NCI-H524 treated with DMSO at 0.1 percent for 48 hours (cell line): ENCODE data around the gene CEP68.

Experiments used
- DNase-seq: peaks from one replicate; lab custom pipeline; 2025; lab: John Stamatoyannopoulos, UW

Gene CEP68

DNA sequence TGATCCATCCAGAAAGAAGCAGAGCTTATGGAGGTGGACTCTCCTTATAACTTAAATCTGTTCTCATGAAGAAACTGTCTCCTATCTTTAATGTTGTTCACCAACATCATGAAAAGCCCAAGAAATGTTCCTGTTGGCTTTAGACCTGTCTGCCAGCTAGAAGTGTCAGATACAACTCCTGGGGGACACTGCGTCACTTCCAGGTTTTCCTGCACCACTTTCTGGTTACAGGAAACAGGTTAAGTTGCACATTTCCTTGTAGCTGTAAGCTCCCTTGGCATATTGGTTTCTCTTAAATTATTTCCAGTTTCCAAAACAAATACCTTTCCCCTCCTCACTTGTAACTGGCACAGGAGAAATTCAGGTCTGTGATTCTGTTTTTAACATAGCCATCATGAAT is 2.9 kb downstream of the CEP68 start:
- no peak for DNase-seq

DNA sequence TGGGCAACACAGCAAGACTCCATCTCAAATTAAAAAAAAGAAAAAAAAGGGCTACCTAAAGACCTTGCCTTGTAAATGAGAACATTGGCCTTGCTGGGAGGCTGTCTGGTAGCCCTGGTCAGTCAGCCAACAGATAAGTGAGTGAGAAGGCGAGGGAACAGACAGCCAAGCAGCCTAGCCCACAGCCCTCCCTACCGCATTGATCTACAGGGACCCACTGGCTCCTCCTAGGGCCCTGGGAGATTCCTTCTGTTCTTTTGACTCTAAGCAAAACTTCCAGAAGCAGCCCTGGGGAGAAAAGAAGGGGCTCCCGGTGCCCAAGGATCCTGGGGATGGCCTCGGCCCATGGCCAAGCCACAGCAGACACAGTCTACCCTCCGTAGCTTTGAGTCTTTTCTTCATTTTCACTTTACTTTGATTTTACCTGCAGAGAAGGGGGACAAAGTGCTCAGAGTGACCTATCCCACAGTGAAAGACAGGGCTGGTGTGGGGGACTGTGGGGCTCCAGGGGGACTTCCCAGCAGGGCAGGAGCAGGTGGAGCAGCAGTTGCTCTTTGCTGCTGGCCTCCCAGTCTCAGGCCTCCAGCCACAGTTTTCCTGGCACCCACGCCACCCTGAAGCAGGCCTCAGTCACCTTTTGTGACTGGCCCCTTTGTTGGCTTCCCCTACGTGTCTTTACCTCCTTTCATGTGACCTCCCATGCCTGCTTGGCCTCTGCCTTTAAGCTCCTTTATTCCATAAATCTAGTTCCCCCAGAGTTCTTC is 5.1 kb downstream of the CEP68 start:
- no peak for DNase-seq

DNA sequence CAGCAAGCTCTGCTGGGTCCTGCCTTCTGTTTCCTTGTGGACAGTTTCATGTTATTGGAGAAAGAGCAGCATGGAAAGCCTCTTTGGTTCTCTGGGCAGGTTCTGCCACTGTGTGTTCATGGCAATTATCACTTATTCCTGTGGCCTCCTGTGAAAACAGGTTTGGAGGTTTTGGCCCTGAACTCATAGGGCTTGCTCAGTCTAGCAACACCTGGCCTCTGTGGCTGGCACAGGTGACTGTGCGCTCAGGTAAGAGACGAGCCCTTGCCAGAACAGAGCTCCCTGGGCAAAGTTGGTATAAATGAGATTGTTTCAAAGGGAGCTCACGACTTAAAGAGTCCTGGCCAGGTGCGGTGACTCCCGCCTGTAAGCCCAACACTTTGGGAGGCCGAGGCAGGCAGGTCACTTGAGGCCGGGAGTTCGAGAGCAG is 5.7 kb downstream of the CEP68 start:
- no peak for DNase-seq

DNA sequence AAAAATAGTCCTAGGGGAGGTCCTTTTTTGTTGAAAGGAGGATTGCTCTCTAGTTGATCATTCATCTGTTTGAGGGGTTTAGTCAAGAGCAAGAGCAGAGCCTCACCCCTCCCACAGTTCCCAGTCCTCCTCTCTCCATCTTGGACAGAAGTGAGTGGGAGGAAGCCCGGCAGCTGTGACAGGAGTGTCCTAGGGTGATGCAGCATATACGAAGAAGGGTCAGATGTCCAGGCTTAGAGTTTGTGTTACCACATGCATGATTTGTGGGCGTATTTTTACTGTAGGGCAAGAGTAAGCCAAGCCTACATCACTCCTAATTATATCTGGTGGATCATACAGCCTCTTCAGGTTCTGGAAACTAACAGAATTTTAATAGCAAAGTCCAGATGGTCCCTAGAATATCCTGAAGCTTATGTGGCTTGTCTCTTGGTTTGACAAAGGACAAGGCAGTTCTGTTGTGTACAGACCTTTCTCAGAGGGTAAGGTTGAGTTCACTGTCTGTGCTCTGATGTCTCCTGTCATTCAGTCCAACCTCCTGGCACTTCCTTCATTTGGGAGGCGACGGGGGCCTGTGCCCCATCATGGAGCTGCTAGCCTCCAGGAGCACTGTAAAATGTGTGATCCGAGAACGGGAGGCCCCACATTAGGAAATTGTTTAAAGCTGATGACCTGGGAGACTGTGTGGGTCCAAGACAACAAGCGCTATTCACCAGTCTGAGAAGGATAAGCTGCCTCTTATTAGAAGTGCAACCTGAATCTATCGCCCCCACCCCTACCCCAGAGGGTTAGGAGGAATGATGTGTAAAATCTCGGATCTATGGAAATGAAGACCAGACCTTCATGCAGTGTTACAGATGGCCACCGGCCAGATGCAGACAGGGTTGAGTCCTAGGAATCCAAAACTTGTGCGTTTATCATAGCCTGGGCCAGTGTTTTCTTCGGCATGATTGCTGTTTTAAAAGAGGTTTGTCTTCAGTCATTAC is 6.9 kb downstream of the CEP68 start:
- DNase-seq = no peak

DNA sequence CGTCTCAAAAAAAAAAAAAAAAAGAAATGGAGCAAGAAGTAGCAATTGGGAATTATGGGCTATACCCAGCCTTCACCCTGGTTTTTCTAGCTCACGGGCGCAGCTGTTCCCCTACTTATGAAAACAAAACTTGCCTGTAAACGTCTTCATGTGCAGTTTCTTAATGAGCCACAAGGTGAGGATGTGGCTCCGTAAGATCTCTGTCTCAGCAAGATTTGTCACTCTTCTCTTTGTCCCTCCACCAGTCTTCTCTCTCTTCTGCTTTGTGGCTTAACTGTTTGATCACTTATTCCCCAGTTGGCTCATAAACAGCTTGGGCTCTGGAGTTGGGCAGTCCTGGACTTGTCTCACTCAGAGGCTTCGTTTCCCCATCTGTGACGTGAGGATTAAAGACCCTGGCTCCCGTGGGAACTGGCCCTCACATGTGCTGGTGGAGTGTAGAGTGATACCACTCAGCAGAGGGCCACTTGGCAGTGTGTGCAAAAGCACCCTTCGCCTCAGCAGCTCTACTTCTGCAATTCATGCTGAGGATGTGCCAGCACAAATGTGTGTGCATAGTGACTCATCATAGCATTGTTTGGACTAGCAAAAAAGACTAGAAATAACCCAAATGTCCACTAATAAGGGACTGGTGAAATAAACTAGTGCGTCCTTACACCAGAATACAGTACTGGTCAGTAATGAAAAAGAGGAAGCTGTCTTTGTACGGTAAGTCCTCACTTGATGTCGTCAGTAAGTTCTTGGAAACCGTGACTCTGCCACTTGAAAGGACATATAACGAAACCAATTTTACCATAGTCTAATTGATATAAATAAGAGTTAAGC is 8.7 kb downstream of the CEP68 start:
- peak; percentile 91 for DNase-seq

DNA sequence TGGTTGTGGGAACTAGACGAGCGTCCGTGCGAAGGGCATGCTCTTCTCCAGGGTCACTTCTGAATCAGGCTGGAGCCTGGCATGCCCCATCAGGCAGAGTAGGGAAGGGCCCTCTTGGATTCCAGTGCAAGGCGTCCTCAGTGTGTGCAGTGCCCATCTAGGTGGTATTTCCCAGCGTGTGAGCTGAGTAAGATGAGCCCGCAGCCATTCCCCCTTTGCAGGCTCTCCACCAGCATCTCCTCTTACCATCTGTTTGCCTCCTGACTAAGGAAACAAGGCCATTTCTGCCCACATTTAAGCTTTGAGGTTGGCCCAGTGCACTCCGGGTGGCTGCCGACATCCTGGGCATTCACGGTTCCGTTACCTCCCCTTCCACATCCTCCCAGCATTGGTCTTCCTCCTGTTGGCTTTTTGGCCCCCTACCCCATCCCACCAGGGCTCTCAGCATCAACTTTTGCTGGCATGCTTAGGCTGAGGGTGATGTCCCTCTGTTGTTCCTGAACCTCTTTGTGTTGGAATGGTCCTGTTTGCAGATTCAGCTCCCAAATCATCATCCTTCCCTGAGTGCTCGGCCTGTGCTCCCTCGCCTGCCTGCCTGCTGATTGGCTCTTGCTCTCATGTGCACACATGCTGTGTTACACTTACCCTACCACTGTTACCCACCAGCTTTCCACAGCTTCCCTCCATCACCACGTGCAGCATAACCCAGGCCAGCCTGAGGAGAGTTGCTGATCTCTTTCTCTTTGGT is 11.8 kb downstream of the CEP68 start:
- no peak for DNase-seq

DNA sequence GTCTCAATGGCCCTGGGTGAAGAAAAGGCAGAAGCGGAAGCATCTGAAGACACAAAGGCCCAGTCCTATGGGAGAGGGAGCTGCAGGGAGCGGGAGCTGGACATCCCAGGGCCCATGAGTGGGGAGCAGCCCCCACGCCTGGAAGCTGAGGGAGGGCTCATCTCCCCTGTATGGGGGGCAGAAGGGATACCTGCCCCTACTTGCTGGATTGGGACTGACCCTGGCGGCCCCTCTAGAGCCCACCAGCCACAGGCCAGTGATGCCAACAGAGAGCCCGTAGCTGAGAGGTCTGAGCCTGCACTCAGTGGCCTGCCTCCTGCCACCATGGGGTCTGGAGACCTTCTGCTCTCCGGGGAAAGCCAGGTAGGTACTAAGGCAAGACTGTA is 13.2 kb downstream of the CEP68 start:
- no peak for DNase-seq

DNA sequence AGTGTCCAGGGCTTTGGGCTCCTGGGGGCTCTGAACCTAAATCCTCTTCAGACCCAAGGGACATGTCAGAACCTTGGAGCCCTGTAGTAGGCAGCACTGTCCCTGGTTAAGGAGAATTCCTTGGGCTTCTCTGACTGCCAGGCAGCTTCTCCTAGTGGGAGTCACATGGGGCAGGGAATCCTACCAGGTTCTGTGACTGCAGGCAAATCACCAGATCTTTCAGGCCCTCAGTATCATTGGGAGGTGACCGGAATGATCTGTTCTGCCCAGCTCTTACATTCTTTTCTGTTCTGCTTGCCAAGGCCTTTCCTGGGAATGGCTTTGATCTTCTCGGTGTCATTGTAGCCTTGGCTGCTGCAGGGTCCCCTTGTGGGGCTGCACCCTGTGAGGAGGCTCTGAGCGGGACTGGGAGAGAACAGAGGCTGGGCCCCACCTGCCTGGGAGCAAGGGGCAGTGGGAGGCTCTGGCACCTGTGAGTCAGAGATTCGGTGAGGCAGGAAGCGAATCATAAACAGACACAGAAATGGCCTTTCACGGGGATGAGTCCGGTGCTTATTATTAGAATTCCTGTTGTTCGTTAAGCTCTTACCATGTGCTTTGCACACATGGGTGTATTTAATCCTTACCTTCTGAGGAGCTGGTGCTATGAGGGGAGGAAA is 14.1 kb downstream of the CEP68 start:
- DNase-seq = no peak

DNA sequence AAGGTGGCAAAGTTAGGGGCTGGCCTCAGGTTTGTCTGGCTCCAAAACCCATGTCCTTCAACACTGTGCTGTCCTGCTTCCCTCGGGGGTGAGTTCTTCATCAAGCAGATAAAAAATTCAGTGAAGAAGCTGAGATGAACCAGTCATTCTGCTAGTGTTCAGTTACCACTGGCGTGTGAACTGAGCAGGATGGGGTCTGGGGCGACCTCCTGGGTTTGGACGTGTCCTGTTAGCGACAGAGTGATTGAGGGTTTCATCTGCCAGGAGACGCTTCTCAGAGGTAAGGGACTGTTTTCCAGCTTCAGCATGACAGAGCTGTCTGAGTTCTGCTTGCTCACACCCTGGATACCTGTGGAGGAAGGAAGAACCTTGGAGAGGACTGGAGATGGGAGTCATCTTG is 14.6 kb downstream of the CEP68 start:
- DNase-seq = no peak

DNA sequence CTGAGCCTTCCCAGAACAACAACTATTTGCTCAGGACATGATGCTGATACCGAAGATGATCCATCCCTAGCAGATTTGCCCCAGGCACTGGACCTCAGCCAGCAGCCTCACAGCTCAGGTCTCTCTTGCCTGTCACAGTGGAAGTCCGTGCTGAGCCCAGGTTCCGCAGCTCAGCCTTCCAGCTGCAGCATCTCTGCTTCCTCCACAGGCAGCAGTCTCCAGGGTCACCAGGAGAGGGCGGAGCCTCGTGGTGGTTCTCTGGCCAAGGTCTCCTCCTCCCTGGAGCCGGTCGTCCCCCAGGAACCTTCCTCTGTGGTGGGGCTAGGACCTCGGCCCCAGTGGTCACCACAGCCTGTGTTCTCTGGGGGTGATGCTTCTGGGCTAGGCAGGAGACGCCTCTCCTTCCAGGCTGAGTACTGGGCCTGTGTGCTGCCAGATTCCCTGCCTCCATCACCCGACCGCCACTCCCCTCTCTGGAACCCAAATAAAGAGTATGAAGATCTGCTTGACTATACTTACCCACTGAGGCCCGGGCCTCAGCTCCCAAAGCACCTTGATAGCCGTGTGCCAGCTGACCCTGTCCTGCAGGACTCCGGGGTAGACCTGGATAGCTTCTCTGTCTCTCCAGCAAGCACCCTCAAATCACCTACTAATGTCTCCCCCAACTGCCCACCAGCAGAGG is 15.4 kb downstream of the CEP68 start:
- DNase-seq = no peak

DNA sequence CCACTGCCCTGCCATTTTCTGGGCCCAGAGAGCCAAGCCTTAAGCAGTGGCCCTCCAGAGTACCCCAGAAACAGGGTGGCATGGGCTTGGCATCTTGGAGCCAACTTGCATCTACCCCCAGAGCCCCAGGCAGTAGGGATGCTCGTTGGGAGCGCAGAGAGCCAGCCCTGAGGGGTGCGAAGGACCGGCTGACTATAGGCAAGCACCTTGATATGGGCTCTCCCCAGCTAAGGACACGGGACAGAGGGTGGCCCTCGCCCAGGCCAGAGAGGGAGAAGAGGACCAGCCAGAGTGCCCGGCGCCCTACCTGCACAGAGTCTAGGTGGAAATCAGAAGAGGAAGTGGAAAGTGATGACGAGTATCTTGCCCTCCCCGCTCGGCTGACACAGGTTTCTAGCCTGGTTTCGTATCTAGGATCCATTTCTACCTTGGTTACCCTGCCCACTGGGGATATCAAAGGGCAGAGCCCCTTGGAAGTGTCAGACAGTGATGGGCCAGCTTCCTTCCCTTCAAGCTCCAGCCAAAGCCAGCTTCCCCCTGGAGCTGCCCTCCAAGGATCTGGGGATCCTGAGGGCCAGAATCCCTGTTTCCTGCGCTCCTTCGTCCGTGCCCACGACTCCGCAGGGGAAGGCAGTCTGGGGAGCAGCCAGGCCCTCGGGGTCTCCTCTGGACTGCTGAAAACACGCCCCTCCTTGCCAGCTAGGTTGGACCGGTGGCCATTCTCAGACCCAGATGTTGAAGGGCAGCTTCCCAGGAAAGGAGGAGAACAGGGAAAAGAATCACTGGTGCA is 16.2 kb downstream of the CEP68 start:
- DNase-seq = no peak

DNA sequence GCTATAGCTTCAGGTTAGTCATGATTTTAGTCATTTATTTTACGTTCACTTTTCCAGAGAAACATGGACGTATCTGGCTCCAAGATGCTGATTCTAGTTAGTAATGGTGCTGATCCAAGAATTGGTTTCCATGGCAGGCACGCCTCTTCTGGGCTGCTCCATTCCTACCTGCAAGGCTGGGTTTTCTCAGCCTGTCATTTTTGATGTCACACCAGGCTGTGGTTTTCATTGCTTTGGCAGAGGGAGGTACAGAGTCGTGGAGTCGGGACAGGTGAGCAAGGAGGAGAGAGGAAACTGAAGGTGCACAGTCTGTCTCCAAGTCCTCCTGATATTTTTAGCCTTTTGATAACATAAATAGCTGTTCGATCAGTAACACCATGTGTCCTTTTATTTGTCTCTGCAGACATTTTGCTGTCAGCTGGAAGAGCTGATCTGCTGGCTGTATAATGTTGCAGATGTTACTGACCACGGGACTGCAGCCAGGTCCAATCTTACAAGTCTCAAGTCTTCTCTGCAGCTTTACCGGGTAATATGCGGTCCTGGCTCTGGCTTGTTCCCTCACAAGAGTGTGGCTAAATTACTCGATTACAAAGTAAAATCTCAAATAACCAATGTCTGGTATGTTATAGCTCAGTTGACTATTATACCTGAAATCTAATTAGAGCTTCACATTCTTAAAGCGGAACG is 17.8 kb downstream of the CEP68 start:
- no peak for DNase-seq

DNA sequence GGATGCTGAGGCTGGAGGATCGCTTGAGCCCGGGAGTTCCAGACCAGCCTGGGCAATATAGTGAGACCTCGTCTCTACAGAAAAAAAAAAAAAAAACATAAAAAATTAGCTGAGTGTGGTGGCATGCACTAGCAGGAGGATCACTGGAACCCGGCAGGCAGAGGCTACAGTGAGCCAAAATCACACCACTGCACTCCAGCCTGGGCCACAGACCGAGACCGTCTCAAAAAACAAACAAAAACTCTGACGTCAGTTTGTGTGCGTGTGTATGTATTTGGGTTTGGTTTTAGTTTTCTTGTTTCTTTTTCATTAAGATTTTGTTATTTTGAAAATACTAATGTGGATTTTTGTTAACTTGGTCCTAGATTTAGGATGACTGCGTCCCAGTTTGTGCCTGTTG is 19.0 kb downstream of the CEP68 start:
- no peak for DNase-seq

DNA sequence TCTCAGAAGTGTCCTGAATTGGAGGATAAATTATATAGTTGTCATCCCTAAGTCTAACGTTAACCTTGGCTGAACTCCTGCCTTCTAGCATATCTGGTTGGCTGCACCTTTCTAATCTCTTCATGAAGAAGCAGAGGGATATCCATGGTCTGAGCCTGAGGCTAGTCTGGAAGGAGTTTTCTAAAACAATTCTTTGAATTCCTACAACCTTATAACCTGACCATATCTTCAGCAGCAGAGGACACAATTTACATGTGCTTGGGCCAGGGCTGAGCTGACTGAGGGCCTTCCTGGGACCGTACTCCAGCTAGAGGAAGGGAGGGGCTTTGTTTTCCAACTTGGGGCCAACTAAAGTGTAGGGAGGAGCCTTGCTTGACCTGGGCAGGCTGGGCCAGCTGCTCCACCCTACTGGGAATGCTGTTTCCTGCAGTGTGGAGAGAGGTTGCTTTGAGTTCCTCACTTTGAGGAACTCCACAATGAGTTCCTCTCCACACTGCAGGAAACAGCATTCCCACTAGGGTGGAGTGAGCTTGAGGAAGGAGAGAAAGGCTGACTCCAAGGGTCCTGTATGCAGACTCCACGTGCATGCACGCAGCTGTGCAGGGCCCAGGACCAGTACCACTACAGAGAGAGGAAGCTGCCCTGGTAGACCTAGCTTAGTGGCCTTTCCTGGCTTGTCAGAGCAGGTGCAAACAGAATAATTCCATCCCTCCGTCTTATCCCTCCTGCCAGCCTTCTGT is 19.6 kb downstream of the CEP68 start:
- no peak for DNase-seq

DNA sequence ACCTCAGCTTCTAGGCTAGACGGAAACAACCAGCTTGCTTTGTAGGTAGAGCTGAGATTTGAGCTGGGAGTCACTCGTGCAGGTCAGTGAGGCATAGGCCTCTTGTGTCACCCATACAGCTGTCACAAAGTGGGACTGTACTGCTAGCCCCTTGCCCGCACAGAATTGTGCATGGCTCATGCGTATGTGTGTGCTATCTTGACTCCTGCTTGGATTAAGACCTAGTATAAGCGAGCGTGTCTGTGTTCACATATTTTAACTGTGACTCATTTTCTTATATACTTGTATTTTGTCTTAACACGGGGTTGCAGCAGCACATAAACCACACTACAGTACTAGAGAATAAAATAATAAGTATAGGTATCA is 20.1 kb downstream of the CEP68 start:
- no peak for DNase-seq

DNA sequence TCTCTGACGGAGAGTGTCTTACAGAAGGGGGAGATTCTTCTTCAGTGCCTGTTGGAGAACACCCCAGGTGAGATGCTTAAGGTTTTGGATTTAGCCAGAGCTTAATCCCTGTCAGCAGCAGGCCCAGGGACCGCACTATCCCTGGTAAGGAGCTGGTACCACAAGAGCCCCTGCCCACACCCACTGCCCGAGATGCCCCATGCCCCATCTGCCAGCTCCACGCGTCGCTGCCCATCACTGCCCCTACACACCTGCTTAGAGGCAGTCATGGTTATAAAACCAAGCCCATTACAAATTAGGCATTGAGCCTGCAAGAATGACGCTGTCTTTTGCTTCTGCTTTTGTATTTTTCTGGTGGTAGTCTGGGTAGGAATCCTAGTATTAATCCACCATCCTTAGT is 21.7 kb downstream of the CEP68 start:
- DNase-seq = no peak

DNA sequence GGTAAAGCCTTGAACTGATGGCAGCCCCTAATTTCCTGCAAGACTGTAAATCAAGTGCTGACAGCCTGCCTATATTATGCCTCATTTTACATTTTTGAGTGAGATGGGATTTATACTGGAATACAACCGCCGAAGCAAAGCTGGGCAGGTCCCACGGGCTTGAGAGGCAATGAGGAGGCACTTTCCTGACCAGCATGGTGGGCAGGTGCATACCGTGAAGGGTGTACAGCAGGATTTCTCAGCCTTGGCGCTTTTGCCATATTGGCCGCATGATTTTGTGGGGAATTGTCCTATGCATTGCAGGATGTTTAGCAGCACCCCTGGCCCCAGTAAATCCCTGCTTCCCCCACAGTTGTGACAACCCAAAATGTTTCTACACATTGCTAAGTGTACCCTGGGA is 22.8 kb downstream of the CEP68 start:
- DNase-seq = no peak

DNA sequence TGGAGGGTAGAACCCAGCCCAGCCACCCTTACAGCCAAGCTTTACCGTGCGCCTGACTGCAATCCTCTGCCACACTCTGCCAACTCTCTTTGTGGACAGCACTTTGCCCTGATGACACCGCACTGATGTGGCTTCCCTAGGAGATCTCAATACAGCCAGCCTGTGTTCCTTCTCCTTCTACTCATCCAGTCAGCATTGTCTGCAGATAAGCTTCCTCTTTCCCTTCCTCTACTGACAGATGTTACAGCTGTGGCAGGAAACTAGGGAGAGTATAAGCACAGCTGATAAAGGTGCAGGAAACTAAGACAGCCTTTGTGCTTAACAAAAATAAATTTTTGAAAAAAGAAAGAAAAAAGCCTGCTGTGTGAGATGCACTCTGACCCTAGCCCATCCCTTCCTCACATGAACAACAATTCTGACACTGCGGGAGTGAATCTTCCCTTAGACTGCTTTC is 25.0 kb downstream of the CEP68 start:
- no peak for DNase-seq
